Heart left ventricle (tissue), 16 donors: ENCODE data around the gene CAMK2B. TPM values are rescaled to one million over a fixed set of nuclear protein-coding genes. Genes with fewer than 3 reads are reported as not detected.

Experiments used
- ATAC-seq, 4 donors: fragments of 200-7000 bp; cut with Tn5 transposase; one replicate each; pipeline ENCODE4 v1.9.1; 2020 to 2022; ENCODE audit warnings: moderate library complexity in 4 of 4, mild to moderate bottlenecking in 3 of 4, moderate number of reproducible peaks in 1 of 4
- DNase-seq, 5 donors: peaks; one replicate each; pipeline ENCODE4 v3.0.0-alpha.2; 2020
- H3K27ac ChIP-seq, 12 donors: fragments of 200-600 bp; sonication (generic) in 4 of 12; one replicate each; pipeline versions ENCODE4 v1.5.0 to v1.8.0; 2016 to 2022; ENCODE audit warnings: mild to moderate bottlenecking in 2 of 12
- H3K27me3 ChIP-seq, 9 donors: fragments of 200-600 bp; sonication (generic) in 2 of 9; one replicate each; pipeline versions ENCODE4 v1.5.1 to v1.8.0; 2016 to 2022; ENCODE audit warnings: mild to moderate bottlenecking in 3 of 9
- H3K36me3 ChIP-seq, 9 donors: fragments of 200-600 bp; sonication (generic) in 2 of 9; one replicate each; pipeline versions ENCODE4 v1.5.0 to v1.8.0; 2018 to 2022; ENCODE audit warnings: mild to moderate bottlenecking in 2 of 9
- H3K4me1 ChIP-seq, 12 donors: fragments of 200-600 bp; sonication (generic) in 4 of 12; one replicate each; pipeline versions ENCODE4 v1.5.0 to v1.8.0; 2016 to 2022; ENCODE audit warnings: mild to moderate bottlenecking in 3 of 12
- H3K4me3 ChIP-seq, 12 donors: fragments of 200-600 bp; sonication (generic) in 4 of 12; one replicate each; pipeline versions ENCODE4 v1.5.0 to v1.8.0; 2017 to 2022; ENCODE audit warnings: mild to moderate bottlenecking in 9 of 12, moderate library complexity in 4 of 12
- H3K9me3 ChIP-seq, 12 donors: fragments of 200-600 bp; sonication (generic) in 4 of 12; one replicate each; pipeline versions ENCODE4 v1.5.0 to v1.8.0; 2016 to 2022; ENCODE audit warnings: mild to moderate bottlenecking in 1 of 12
- CTCF ChIP-seq, 12 donors: fragments of 200-600 bp; sonication (generic) in 4 of 12; IDR thresholded peaks; one replicate each; pipeline versions ENCODE4 v1.5.0 to v1.8.0; 2018 to 2022; ENCODE audit warnings: antibody characterized with exemption in 12 of 12, mild to moderate bottlenecking in 5 of 12
- POLR2A ChIP-seq, 2 donors: fragments of 450-650 bp; IDR thresholded peaks; one replicate each; pipeline ENCODE4 v1.6.1; 2017; ENCODE audit warnings: antibody characterized with exemption in 2 of 2, mild to moderate bottlenecking in 2 of 2, moderate library complexity in 2 of 2
- WGBS, 4 donors: extraction: QIAGEN DNeasy Blood & Tissue Kit in 2 of 4; methylation state at CpG; one replicate each; pipeline versions ENCODE4 v1.1.5 to v1.1.7; 2013 to 2018; 5-methylcytosine and 5-hydroxymethylcytosine counted together
- intact Hi-C, 10 donors: fragments of 100-400 bp; cut with DNase I; formaldehyde crosslinking; loops; one replicate each; pipeline versions ENCODE4 v1.11.1 to v1.14.2; 2022
- polyA plus RNA-seq, 2 donors: library from polyadenylated mRNA; stranded (reverse); fragments of 200-250 nt; gene quantifications; one replicate each; pipeline ENCODE4 v1.2.3, GENCODE V29; 2013
- total RNA-seq, 9 donors: library from RNA; depleted of rRNA in 2 of 9; stranded (reverse); fragments of >200 nt in 2 of 9; fragmentation: NEBNext Ultra II Directional in 3 of 9; extraction: Animal tissue kit (Norgen Biotek cat#: 25700) in 3 of 9; gene quantifications; one replicate each; pipeline versions ENCODE4 v1.1.0 to v1.2.4, GENCODE V29; 2016 to 2023
- donor health status: ischemic (EF 13 %, LVEDD 7.1; RV severe dilation, severe dysfunction).
- donor health status: healthy with polysubstance abuse.
- donor health status: DM: no; HTN: yes; CAD: no.
- donor health status: DM: no; HTN: no; CAD: no.
- donor health status: ischemic (EF 25% LVEDD 6.9; RV normal size, moderate dysfunction).
- donor health status: ischemic (EF 25% LVEDD 5.7; RV mildly dilated, moderate dysfunction).
- donor health status: healthy.
- donor health status: DM: yes; HTN: yes; CAD: no.
- donor health status: ischemic (EF 35%, LVEDD 5.7; RV mildly dilated, moderate dysfunction).
- donor health status: nonischemic (EF 11% LVEDD 7.7; RV severe dilation, severe dysfunction).
- donor health status: DM: yes; HTN: yes; CAD: no.
- donor health status: PGD.
- donor health status: ischemic (EF 29% LVEDD 5.4; RV normal size, mild dysfunction).
- donor health status: nonischemic (EF 23%, LVEDD 6.1; RV moderate dilation, normal function).

The CAMK2B gene
- total and polyA plus RNA-seq, 11 donors, result 35.7 to 141 (median 103) TPM

GRCh38 chr7:44189993-44190872 lies 135.2 kb downstream of the CAMK2B start:
- TF ChIP-seq POLR2A (IDR thresholded peaks at IDR 0.05) (no peak), CTCF (IDR thresholded peaks at IDR 0.05) (no peak)
- WGBS, 4 donors, result 79 to 84% (median 81%) methylated on average over 13 to 14 of the region's 14 CpGs

GRCh38 chr7:44189286-44189992 lies 136.0 kb downstream of the CAMK2B start, which contains the start of gene GCK:
Gene GCK (minus strand): TSS chr7:44189439. CDS start chr7:44188953, 486 bp downstream.
- peaks cover 0 to 21% (median 0%) of the 10 kb centered on the region in 9 donors for H3K27me3 ChIP-seq
- H3K36me3 ChIP-seq, result no peaks in the 10 kb centered on the region
- no peak for ATAC-seq
- WGBS, 4 donors, result 75 to 88% (median 81%) methylated on average over 10 to 11 of the region's 11 CpGs
- intact Hi-C loops, result no loop called here
- no peak within 1 kb of the TSS for H3K4me3 ChIP-seq
- no peaks in the 10 kb centered on the region for H3K4me1 ChIP-seq
- no peak within 1 kb of the TSS for H3K27ac ChIP-seq
- DNase-seq, result no peak
- H3K9me3 ChIP-seq, result no peaks in the 10 kb centered on the region
- TF ChIP-seq CTCF (IDR thresholded peaks at IDR 0.05) (no peak), POLR2A (IDR thresholded peaks at IDR 0.05) (no peak)

More at GRCh38 chr7:44189993-44190872, 135.2 kb downstream of the CAMK2B start:
- Histone ChIP-seq H3K27ac (no peak overlapping the region), H3K9me3 (no peaks in the 10 kb centered on the region), H3K4me1 (no peaks in the 10 kb centered on the region), H3K36me3 (no peaks in the 10 kb centered on the region), H3K4me3 (no peak overlapping the region), H3K27me3 (peaks cover 0 to 21% (median 0%) of the 10 kb centered on the region in 9 donors)
- ATAC-seq (no peak), DNase-seq (no peak)
- intact Hi-C loops, result loop anchor here in 7 of 10 donors (5.0 to 10.0 kb wide), 10 partner anchors 38 to 168 kb away; partner anchors contain the start of genes MYL7 (in 1 of the 7) and POLD2 (in 1 of the 7)

- no peaks in the 10 kb centered on the region for H3K36me3 ChIP-seq
- intact Hi-C loops, result no loop called here
- H3K27me3 ChIP-seq, result peaks cover 0 to 18% (median 0%) of the 10 kb centered on the region in 9 donors
- no peaks in the 10 kb centered on the region for H3K9me3 ChIP-seq
- ATAC-seq (no peak), DNase-seq (no peak)
- no peak overlapping the region for H3K27ac ChIP-seq
- H3K4me1 ChIP-seq, result no peaks in the 10 kb centered on the region
- 81 to 88% (median 83%) methylated on average over 12 to 16 of the region's 16 CpGs for WGBS, 4 donors
- no peak overlapping the region for H3K4me3 ChIP-seq
- TF ChIP-seq CTCF (IDR thresholded peaks at IDR 0.05) (no peak), POLR2A (IDR thresholded peaks at IDR 0.05) (no peak)
These were observed 136.7 kb downstream of the CAMK2B start for GRCh38 chr7:44188480-44189225.
